Measurements from ENCODE around the gene RPS15.

Gene RPS15

GRCh38 chr19:1449467-1450442 lies 11.6 kb downstream of the RPS15 start, which contains the start of gene APC2:
Gene APC2, plus strand, starts transcription at chr19:1450121. Its CDS starts 2,881 bp downstream, at chr19:1453002.
- TF ChIP-seq CTCF (IDR thresholded peaks at IDR 0.05; ENCODE audit: control insufficient read depth, extremely low read depth, insufficient read depth), result no peak
- DNase-seq (ENCODE audit: low read depth), result no peak
- H3K4me3 ChIP-seq (ENCODE audit: low read depth, low read length), result no peak within 1 kb of the TSS

DNA sequence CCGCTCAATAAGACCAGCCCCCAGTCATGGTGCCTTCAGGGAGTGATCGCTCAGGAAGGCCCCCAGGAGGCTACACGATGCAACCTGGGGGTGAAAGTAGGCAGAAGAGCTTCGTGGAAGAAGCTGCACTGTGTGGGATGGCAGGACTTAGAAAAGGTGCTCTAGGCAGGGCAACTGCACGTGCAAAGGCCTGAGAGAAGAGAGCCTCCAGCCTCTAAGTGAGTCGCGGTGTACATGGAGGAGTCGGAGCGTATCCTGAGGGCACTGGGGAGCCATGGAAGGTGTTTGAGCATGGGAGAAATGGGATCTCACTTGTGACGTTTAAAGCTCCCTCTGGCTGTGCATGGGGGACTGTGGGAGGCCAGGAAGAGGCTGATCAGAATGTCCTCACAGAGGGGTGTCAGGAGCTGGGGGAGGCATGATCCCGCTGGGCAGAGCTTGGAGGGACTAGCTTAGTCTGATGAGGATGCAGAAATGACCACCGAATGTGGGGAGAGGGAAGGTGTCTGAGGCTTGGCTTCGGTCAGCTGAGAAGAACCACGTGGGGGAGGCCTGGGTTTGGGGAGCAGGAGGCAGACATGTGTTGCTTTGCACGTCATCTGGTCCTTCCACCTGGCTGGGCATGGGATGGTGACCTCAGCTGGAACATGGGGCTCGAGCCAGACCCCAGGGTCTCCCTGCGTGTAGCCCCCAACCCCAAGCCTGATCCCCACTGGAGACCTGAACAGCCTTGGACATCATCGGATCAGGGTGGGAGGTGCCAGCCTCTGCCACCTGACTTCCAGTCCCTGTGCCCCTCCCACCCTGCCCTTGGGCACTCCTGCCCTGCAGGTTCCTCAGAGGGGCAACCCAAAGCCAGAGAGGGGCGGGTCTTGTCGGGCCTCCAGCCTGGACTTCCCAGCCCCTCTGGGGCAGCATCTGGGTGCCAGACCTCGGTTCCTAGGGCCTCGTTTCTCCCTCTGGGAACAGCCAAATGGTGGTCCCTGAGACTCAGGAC lies 12.8 kb downstream of the RPS15 start:
- no peak overlapping the region for H3K4me3 ChIP-seq (ENCODE audit: low read depth, low read length)
- TF ChIP-seq CTCF (IDR thresholded peaks at IDR 0.05; ENCODE audit: control insufficient read depth, extremely low read depth, insufficient read depth), result no peak
- no peak for DNase-seq (ENCODE audit: low read depth)

DNA sequence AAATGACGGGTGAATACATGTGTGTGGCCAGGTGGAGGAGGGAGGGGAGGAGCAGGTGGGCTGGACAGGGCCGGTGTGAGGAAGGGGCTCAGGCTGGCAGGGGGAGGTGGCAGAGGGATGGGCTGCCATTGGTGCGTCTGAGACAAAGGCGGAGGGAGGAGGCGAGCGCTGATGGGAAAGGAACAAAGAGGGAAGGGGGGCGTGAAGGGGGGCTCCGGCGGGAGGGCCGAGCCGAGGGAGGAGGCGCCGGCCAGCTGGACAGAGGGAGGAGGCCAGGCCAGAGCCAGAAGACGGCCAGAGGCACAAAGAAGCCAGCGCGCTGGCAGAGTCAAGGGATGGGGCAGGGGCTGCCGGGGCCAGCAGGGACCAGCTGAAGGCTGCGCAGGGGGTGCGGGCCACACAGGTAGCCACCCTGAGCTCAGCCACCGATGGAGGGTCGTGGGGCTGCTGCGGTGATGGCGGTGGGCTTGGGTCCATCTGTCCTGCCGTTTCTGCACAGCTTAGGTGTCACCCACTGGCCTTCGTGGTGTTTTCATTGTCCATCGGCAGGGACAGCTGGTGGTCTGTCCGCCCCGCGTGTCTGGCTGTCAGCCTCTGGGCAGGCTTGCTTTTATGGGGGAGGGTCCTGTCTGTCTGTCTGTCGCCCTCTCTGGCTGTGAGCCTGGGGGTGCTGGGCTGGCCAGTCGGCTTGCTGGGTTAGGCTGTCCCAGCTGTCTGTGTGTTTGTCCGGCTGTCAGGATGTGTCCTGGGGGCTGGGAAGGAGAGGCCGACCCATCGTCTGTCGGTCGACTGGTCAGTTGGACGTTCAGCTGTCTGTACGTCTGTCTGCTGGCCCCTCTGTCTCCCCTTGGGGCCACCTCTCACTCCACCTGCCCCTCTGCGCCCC lies 14.0 kb downstream of the RPS15 start:
- TF ChIP-seq CTCF (IDR thresholded peaks at IDR 0.05; ENCODE audit: control insufficient read depth, extremely low read depth, insufficient read depth), result no peak
- no peak for DNase-seq (ENCODE audit: low read depth)
- no peak overlapping the region for H3K4me3 ChIP-seq (ENCODE audit: low read depth, low read length)

GRCh38 chr19:1452802-1453524 lies 14.8 kb downstream of the RPS15 start:
- no peak for DNase-seq (ENCODE audit: low read depth)
- no peak for TF ChIP-seq CTCF (IDR thresholded peaks at IDR 0.05; ENCODE audit: control insufficient read depth, extremely low read depth, insufficient read depth)
- H3K4me3 ChIP-seq (ENCODE audit: low read depth, low read length), result no peak overlapping the region

GRCh38 chr19:1453525-1454364 lies 15.5 kb downstream of the RPS15 start:
- no peak for DNase-seq (ENCODE audit: low read depth)
- TF ChIP-seq CTCF (IDR thresholded peaks at IDR 0.05; ENCODE audit: control insufficient read depth, extremely low read depth, insufficient read depth), result no peak
- H3K4me3 ChIP-seq (ENCODE audit: low read depth, low read length), result no peak overlapping the region
